Fibroblast of lung (primary cell): ENCODE results near the gene NUPR1. TPM values are rescaled to one million over a fixed set of nuclear protein-coding genes. Genes with fewer than 3 reads are reported as not detected.

Source experiments
- DNase-seq, 2 donors: peaks; one replicate each; pipeline versions ENCODE4 v3.0.0 to v3.0.0-alpha.2; 2010; ENCODE audit warnings: low read depth in 2 of 2
- H2AFZ ChIP-seq: 2 replicates; pipeline ENCODE4 v1.5.1; 2012; ENCODE audit warnings: low read length, control low read depth, inconsistent platforms
- H3K27ac ChIP-seq: 2 replicates; pipeline ENCODE4 v1.5.1; 2011; ENCODE audit warnings: low read length, control low read depth; ENCODE audit not compliant: insufficient read depth
- H3K27me3 ChIP-seq: 2 replicates; pipeline ENCODE4 v1.5.1; 2011; ENCODE audit warnings: mild to moderate bottlenecking, low read length; ENCODE audit not compliant: control insufficient read depth, insufficient read depth
- H3K36me3 ChIP-seq: 2 replicates; pipeline ENCODE4 v1.5.1; 2011; ENCODE audit warnings: low read length; ENCODE audit not compliant: control insufficient read depth, insufficient read depth
- H3K4me1 ChIP-seq: 2 replicates; pipeline ENCODE4 v1.5.1; 2011; ENCODE audit warnings: low read length; ENCODE audit not compliant: control insufficient read depth, insufficient read depth; ENCODE audit errors: extremely low read depth
- H3K4me2 ChIP-seq: 2 replicates; pipeline ENCODE4 v1.5.1; 2011; ENCODE audit warnings: low read length, control low read depth; ENCODE audit not compliant: insufficient read depth; ENCODE audit errors: extremely low read depth
- H3K4me3 ChIP-seq, 4 experiments: fragments of 200-600 bp in 1 of 4; sonication (generic) in 1 of 4; replicated peaks in 1 of 4; 2 replicates each; pipeline ENCODE4 v1.5.1; 2011 to 2016; ENCODE audit warnings: low read length in 4 of 4, low read depth in 3 of 4, mild to moderate bottlenecking in 3 of 4, control low read depth in 2 of 4, inconsistent platforms in 1 of 4, mixed read lengths in 1 of 4; ENCODE audit not compliant: insufficient read depth in 1 of 4; ENCODE audit errors: control extremely low read depth in 1 of 4
- H3K79me2 ChIP-seq: 2 replicates; pipeline ENCODE4 v1.5.1; 2012; ENCODE audit warnings: mild to moderate bottlenecking, low read length, inconsistent platforms; ENCODE audit not compliant: control insufficient read depth, insufficient read depth
- H3K9ac ChIP-seq: 2 replicates; pipeline ENCODE4 v1.5.1; 2011; ENCODE audit warnings: mild to moderate bottlenecking, low read length, control low read depth; ENCODE audit not compliant: insufficient read depth
- H3K9me3 ChIP-seq: 2 replicates; pipeline ENCODE4 v1.5.1; 2012; ENCODE audit warnings: low read depth, low read length; ENCODE audit not compliant: control insufficient read depth, insufficient read depth
- H4K20me1 ChIP-seq: 2 replicates; pipeline ENCODE4 v1.5.1; 2011; ENCODE audit warnings: low read length; ENCODE audit not compliant: control insufficient read depth, insufficient read depth; ENCODE audit errors: extremely low read depth
- EZH2 ChIP-seq: IDR thresholded peaks from 2 replicates; pipeline ENCODE4 v1.5.1; 2012; ENCODE audit warnings: low read length, control low read depth, mild to moderate bottlenecking; ENCODE audit errors: missing control alignments
- polyA plus RNA-seq, 2 donors: library from polyadenylated mRNA; depleted of rRNA in 1 of 2; stranded (reverse) in 1 of 2; unstranded in 1 of 2; fragments of >200 nt; gene quantifications; 2 replicates each; pipeline ENCODE4 v1.2.1, GENCODE V29; 2011 to 2012; ENCODE audit warnings: missing spikeins in 1 of 2
- total RNA-seq: library from RNA; depleted of rRNA; stranded (reverse); fragments of >200 nt; gene quantifications from 2 replicates; pipeline ENCODE4 v1.2.1, GENCODE V29; 2014
- TF ChIP-seq, protein P1 (sequence below), 2 donors: IDR thresholded peaks in 1 of 2; conservative IDR thresholded peaks in 1 of 2; 1 replicate in 1 of 2; 2 replicates in 1 of 2; pipeline ENCODE4 v1.5.1; 2011 to 2012; ENCODE audit warnings: low read length in 2 of 2, control low read depth in 1 of 2, inconsistent platforms in 1 of 2, low read depth in 1 of 2, mild to moderate bottlenecking in 1 of 2

The NUPR1 gene
- total and polyA plus RNA-seq, 2 donors (not counting 1 experiment from before 2014, with no cell fraction given) = 38.0 to 87.0 TPM

GRCh38 chr16:28556914-28557320 is 18.1 kb upstream of the NUPR1 start:
- H3K9ac ChIP-seq = no peak overlapping the region
- H3K4me2 ChIP-seq = no peak overlapping the region
- no peak overlapping the region for H3K4me3 ChIP-seq
- no peaks in the 10 kb centered on the region for H3K9me3 ChIP-seq
- DNase-seq = no peak
- no peaks in the 10 kb centered on the region for H3K27me3 ChIP-seq
- no peak for TF ChIP-seq EZH2
- TF ChIP-seq, protein P1, sequence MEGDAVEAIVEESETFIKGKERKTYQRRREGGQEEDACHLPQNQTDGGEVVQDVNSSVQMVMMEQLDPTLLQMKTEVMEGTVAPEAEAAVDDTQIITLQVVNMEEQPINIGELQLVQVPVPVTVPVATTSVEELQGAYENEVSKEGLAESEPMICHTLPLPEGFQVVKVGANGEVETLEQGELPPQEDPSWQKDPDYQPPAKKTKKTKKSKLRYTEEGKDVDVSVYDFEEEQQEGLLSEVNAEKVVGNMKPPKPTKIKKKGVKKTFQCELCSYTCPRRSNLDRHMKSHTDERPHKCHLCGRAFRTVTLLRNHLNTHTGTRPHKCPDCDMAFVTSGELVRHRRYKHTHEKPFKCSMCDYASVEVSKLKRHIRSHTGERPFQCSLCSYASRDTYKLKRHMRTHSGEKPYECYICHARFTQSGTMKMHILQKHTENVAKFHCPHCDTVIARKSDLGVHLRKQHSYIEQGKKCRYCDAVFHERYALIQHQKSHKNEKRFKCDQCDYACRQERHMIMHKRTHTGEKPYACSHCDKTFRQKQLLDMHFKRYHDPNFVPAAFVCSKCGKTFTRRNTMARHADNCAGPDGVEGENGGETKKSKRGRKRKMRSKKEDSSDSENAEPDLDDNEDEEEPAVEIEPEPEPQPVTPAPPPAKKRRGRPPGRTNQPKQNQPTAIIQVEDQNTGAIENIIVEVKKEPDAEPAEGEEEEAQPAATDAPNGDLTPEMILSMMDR (conservative IDR thresholded peaks at IDR 0.05 in 1 of 2, IDR thresholded peaks at IDR 0.05 in 1 of 2; ENCODE audit: low read depth in 1 of 2, low read length in 2 of 2) = no peak
- no peaks in the 10 kb centered on the region for H4K20me1 ChIP-seq
- H3K36me3 ChIP-seq = no peaks in the 10 kb centered on the region
- peaks cover 2% of the 10 kb centered on the region for H3K4me1 ChIP-seq
- H2AFZ ChIP-seq = no peak overlapping the region
- no peaks in the 10 kb centered on the region for H3K79me2 ChIP-seq
- H3K27ac ChIP-seq = no peak overlapping the region

- TF ChIP-seq EZH2 = no peak
- TF ChIP-seq, protein P1 (conservative IDR thresholded peaks at IDR 0.05 in 1 of 2, IDR thresholded peaks at IDR 0.05 in 1 of 2; ENCODE audit: low read depth in 1 of 2, low read length in 2 of 2) = no peak
- Histone ChIP-seq H4K20me1 (no peaks in the 10 kb centered on the region), H3K9me3 (no peaks in the 10 kb centered on the region), H3K27ac (no peak overlapping the region), H3K79me2 (no peaks in the 10 kb centered on the region), H3K4me3 (no peak overlapping the region), H3K9ac (no peak overlapping the region), H3K4me1 (no peaks in the 10 kb centered on the region), H3K4me2 (no peak overlapping the region), H3K27me3 (no peaks in the 10 kb centered on the region), H2AFZ (no peak overlapping the region), H3K36me3 (no peaks in the 10 kb centered on the region)
- no peak for DNase-seq
These were observed 16.8 kb upstream of the NUPR1 start for GRCh38 chr16:28555561-28555960.

GRCh38 chr16:28554634-28555423 is 16.1 kb upstream of the NUPR1 start:
- Histone ChIP-seq H3K4me1 (no peaks in the 10 kb centered on the region), H4K20me1 (no peaks in the 10 kb centered on the region), H3K9me3 (no peaks in the 10 kb centered on the region), H3K27ac (peak overlapping the region; percentile 44), H3K4me2 (peak overlapping the region; percentile 97), H3K79me2 (no peaks in the 10 kb centered on the region), H3K36me3 (no peaks in the 10 kb centered on the region), H2AFZ (peak overlapping the region; percentile 63), H3K9ac (no peak overlapping the region), H3K27me3 (no peaks in the 10 kb centered on the region), H3K4me3 (peak overlapping the region; percentile 46 to 81 (median 62))
- no peak for TF ChIP-seq EZH2
- TF ChIP-seq, protein P1 (conservative IDR thresholded peaks at IDR 0.05 in 1 of 2, IDR thresholded peaks at IDR 0.05 in 1 of 2; ENCODE audit: low read depth in 1 of 2, low read length in 2 of 2) = no peak
- no peak for DNase-seq
